Neural crest cell (in vitro differentiated cells): ENCODE results near the gene UBE2L5. TPM values are rescaled to one million over a fixed set of nuclear protein-coding genes. Genes with fewer than 3 reads are reported as not detected.

Experiments used
- DNase-seq: peaks from one replicate; pipeline ENCODE4 v3.0.0; 2021; ENCODE audit warnings: low read depth, mixed read lengths, low spot score
- H3K27ac Mint-ChIP-seq: one replicate; pipeline ENCODE4 v1.8.0; 2021; ENCODE audit warnings: mild to moderate bottlenecking, mixed read lengths; ENCODE audit not compliant: unreplicated experiment
- H3K27me3 Mint-ChIP-seq: 2 replicates; pipeline ENCODE4 v1.8.0; 2021; ENCODE audit warnings: low read depth, mild to moderate bottlenecking, mixed read lengths
- H3K36me3 Mint-ChIP-seq: 2 replicates; pipeline ENCODE4 v1.8.0; 2021; ENCODE audit warnings: low read depth, mild to moderate bottlenecking, mixed read lengths
- H3K4me1 Mint-ChIP-seq: 2 replicates; pipeline ENCODE4 v1.8.0; 2021; ENCODE audit warnings: mixed read lengths
- H3K4me3 Mint-ChIP-seq: one replicate; pipeline ENCODE4 v1.8.0; 2021; ENCODE audit warnings: mild to moderate bottlenecking, mixed read lengths
- H3K9me3 Mint-ChIP-seq: 2 replicates; pipeline ENCODE4 v1.8.0; 2021; ENCODE audit warnings: mixed read lengths
- CTCF ChIP-seq: fragments of 200-600 bp; sonication (generic); conservative IDR thresholded peaks from 2 replicates; pipeline ENCODE4 v1.5.0; 2021; ENCODE audit warnings: antibody characterized with exemption, mild to moderate bottlenecking
- total RNA-seq: library from RNA; stranded (reverse); gene quantifications from 2 replicates; pipeline ENCODE4 v1.2.1, GENCODE V29; 2021

UBE2L5 gene
- total RNA-seq, 1 donor from 2014 or later: not detected

- no peak for DNase-seq
- Mint-ChIP-seq H3K27me3 (peaks cover 12% of the 10 kb centered on the region), H3K9me3 (no peaks in the 10 kb centered on the region), H3K4me1 (peaks cover 25% of the 10 kb centered on the region), H3K36me3 (no peaks in the 10 kb centered on the region), H3K4me3 (no peak overlapping the region), H3K27ac (no peak overlapping the region)
- no peak for TF ChIP-seq CTCF
Observed at GRCh38 chr13:30392681-30393045, 29.6 kb upstream of the UBE2L5 start.

DNA sequence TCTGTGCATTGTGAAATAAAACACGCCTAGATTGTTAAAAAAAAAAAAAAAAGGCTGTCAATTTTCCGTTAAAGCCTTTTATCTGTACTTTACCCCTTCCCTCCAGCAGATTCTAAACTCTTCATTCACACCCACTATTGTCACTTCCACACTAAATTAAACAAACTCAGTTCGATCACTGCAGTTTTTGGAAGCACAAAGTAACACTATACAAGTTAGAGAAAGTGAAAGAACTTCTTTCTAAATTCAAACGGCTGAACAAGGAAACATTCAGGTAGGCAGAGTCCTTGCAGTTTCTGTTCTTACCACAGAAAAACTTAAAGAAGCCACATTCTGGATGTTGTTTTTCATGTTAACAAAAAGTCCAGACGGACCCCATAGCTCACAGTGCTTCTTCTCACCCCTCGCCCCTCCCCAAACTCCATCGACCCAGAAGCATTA is 27.5 kb upstream of the UBE2L5 start:
- H3K4me3 Mint-ChIP-seq: peak overlapping the region; percentile 75
- H3K27ac Mint-ChIP-seq: no peak overlapping the region
- no peaks in the 10 kb centered on the region for H3K9me3 Mint-ChIP-seq

GRCh38 chr13:30395192-30396158 is 26.8 kb upstream of the UBE2L5 start:
- Mint-ChIP-seq H3K4me3 (peak overlapping the region; percentile 75), H3K9me3 (no peaks in the 10 kb centered on the region), H3K27ac (no peak overlapping the region), H3K36me3 (no peaks in the 10 kb centered on the region), H3K27me3 (peaks cover 12% of the 10 kb centered on the region), H3K4me1 (peaks cover 18% of the 10 kb centered on the region)
- DNase-seq: no peak
- no peak for TF ChIP-seq CTCF

More for the DNA sequence above, 27.5 kb upstream of the UBE2L5 start:
- H3K36me3 Mint-ChIP-seq: no peaks in the 10 kb centered on the region
- TF ChIP-seq CTCF: no peak
- peaks cover 12% of the 10 kb centered on the region for H3K27me3 Mint-ChIP-seq
- no peak for DNase-seq
- peaks cover 19% of the 10 kb centered on the region for H3K4me1 Mint-ChIP-seq

- no peak for DNase-seq
- Mint-ChIP-seq H3K36me3 (no peaks in the 10 kb centered on the region), H3K4me1 (peaks cover 18% of the 10 kb centered on the region), H3K4me3 (no peak overlapping the region), H3K27ac (no peak overlapping the region), H3K27me3 (peaks cover 12% of the 10 kb centered on the region), H3K9me3 (no peaks in the 10 kb centered on the region)
- TF ChIP-seq CTCF: no peak
Observed at GRCh38 chr13:30396434-30397075, 25.7 kb upstream of the UBE2L5 start.

DNA sequence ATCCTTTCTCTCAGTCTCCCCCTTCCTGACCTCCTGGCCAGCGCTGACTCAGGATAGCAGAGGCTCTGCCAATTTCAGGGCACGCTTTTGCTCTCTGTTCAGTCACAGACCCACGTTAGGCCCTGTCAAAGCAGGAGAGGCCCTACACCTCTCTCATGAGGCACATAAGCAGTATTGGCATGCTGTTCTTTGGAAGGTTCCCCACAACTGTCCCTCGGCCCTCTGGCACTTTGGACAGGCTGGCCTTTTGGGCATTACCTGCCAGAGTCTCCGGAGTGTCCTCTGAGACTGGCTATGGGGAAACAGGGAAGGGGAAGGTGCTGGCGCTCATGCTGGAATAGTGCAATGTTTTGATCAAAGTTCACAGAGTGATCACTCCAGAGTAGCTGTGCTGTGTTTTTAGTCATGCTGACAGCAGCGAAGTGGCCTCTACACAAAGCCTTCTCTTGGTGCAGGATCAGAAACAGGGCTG is 23.7 kb upstream of the UBE2L5 start:
- Mint-ChIP-seq H3K4me3 (no peak overlapping the region), H3K27ac (no peak overlapping the region), H3K9me3 (no peaks in the 10 kb centered on the region), H3K4me1 (peaks cover 18% of the 10 kb centered on the region), H3K27me3 (no peaks in the 10 kb centered on the region), H3K36me3 (no peaks in the 10 kb centered on the region)
- no peak for DNase-seq
- TF ChIP-seq CTCF: no peak
